ENCODE measurements around the gene ASPG. TPM values are rescaled to one million over a fixed set of nuclear protein-coding genes. Genes with fewer than 3 reads are reported as not detected.

ASPG gene
- total and polyA plus RNA-seq, 2 donors (not counting 3 experiments of a cell fraction or from before 2014, with no cell fraction given) = not detected

- CTCF ChIA-PET = no interaction called here
- H3K79me2 ChIP-seq (ENCODE audit: control insufficient read depth, insufficient read depth, low read length) = no peaks in the 10 kb centered on the region
- no peak overlapping the region for H3K4me3 ChIP-seq (replicated peaks in 1 of 3; ENCODE audit: insufficient read depth in 1 of 3, low read depth in 1 of 3, low read length in 3 of 3)
- dilution Hi-C loops (cut with MboI; ENCODE audit: extremely low pct_ligation_motif_present, low sequenced_read_pairs) = no loop called here
- peaks cover 2% of the 10 kb centered on the region in 2 experiments for H3K27me3 ChIP-seq (ENCODE audit: control insufficient read depth in 2 of 2, insufficient read depth in 2 of 2, low read length in 2 of 2)
- POLR2A ChIA-PET = no interaction called here
- H3K9me1 ChIP-seq (replicated peaks; ENCODE audit: control insufficient read depth, extremely low read depth, insufficient read depth, low read length) = no peaks in the 10 kb centered on the region
- H3K4me1 ChIP-seq (ENCODE audit: control insufficient read depth, extremely low read depth, insufficient read depth, low read length) = no peaks in the 10 kb centered on the region
- no peak overlapping the region for H3K27ac ChIP-seq (ENCODE audit: insufficient read depth, low read depth, low read length)
- H3K9me3 ChIP-seq (replicated peaks; ENCODE audit: control insufficient read depth, insufficient read depth, low read length) = no peaks in the 10 kb centered on the region
- FAIRE-seq = no peak
- H4K20me1 ChIP-seq (replicated peaks; ENCODE audit: control insufficient read depth, extremely low read depth, insufficient read depth, low read length) = no peaks in the 10 kb centered on the region
- no TSS peak for BruUV-seq (replicated peaks)
- intact Hi-C loops (cut with micrococcal nuclease) = no loop called here
- TF ChIP-seq FOS (IDR thresholded peaks at IDR 0.05; ENCODE audit: borderline replicate concordance, insufficient read depth, low read length) (no peak), POLR2A (IDR thresholded peaks at IDR 0.05; ENCODE audit: low read depth, low read length) (no peak), JUN (IDR thresholded peaks at IDR 0.05; ENCODE audit: borderline replicate concordance, insufficient read depth, insufficient read length, low read depth) (no peak), MYC (IDR thresholded peaks at IDR 0.05; ENCODE audit: low read depth, low read length) (no peak), EZH2 (IDR thresholded peaks at IDR 0.05; ENCODE audit: borderline replicate concordance, low read depth, low read length, severe bottlenecking) (no peak), CTCF (IDR thresholded peaks at IDR 0.05; ENCODE audit: extremely low read depth in 1 of 2, insufficient read depth in 1 of 2, low read depth in 1 of 2, low read length in 2 of 2) (no peak), GATA2 (IDR thresholded peaks at IDR 0.05; ENCODE audit: insufficient read depth, insufficient read length, low read depth, low read length) (no peak), POLR2AphosphoS5 (IDR thresholded peaks at IDR 0.05; ENCODE audit: insufficient read depth, low read depth, low read length) (no peak), MAX (IDR thresholded peaks at IDR 0.05; ENCODE audit: insufficient read depth, insufficient read length) (no peak)
- no peak for DNase-seq (ENCODE audit: low read depth, low spot score)
- H3K9ac ChIP-seq (replicated peaks; ENCODE audit: extremely low read depth, insufficient read depth, low read length) = no peak overlapping the region
- H3K36me3 ChIP-seq (ENCODE audit: control insufficient read depth in 2 of 2, extremely low read depth in 1 of 2, insufficient read depth in 2 of 2, low read length in 2 of 2) = no peaks in the 10 kb centered on the region
- H2AFZ ChIP-seq (ENCODE audit: low read depth, low read length) = no peak overlapping the region
- H3K4me2 ChIP-seq (ENCODE audit: insufficient read depth, low read length) = no peak overlapping the region
Observed at GRCh38 chr14:104036212-104036611, 49.3 kb upstream of the ASPG start.

Data from endothelial cell of umbilical vein (primary cell).